GM19395 (cell line): ENCODE results near the gene CDKN1C.

Experiments used
- ATAC-seq: cut with Tn5 transposase; IDR thresholded peaks from one replicate; pipeline ENCODE4 v1.9.1; 2021; ENCODE audit warnings: mild to moderate bottlenecking, moderate library complexity; ENCODE audit not compliant: unreplicated experiment

Gene CDKN1C

DNA sequence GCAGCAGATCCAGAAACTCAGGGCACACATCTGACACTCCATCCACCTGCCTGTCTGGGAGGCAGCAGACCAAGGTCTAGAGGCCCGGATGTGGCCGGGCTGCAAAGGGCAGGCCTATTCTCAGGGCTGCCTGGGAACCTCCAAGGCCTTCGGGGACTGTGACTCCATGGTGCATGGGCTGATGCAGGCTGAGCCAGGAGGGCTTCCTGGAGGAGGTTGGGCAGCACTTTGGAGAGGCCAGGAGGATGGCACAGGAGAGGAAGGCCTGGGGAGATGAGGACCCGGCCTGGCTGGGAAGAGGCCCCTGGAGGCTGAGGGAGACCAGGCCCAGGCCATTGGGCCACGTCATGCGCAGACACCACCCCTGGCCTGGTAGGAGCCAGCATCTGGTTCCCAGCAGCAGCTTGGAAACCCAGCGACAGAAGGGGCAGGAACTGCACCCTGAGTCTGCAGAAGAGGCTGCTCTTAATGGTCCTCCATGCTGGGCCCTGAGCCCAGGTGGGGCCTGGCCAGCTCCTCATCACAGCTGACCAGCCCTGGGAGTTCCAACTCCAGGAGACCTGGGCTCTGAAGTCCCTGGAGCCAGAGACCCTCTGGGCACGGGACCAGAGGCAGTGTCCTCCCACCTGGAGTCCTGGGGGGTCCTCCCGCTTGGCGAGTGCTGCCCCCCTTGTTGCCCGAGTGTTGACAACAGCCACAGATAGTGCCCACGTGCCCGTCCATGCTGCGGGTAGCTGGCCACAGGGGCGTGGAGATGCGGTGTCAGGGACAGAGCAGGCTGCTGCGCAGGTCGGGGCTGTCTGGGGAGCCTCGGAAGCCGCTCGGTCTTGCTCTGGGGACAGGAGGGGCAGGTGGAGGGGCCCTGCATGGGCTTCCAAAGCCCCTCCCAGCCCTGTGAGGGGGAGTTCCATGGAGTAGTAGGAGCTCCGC, 38.1 kb upstream of the CDKN1C start:
- no peak for ATAC-seq

DNA sequence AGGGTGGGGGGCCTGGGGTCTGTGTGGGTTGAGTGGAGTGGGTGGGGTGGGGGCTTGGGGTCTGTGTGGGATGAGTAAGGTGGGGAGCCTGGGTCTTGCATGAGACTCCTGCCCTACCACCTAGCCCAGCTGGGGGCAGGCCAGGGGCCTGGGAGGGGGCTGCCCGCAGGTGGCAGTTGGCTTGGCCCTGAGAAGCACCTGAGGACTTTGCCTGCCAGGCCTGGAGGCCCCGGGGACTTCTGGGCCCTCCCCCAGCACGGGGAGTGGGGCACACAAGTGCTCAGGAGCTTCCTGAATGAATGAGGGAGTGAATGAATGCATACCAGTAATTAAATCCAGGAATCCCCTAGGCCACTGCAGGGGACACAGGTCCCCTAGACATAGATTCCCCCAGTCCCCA, 37.1 kb upstream of the CDKN1C start:
- ATAC-seq, result no peak

DNA sequence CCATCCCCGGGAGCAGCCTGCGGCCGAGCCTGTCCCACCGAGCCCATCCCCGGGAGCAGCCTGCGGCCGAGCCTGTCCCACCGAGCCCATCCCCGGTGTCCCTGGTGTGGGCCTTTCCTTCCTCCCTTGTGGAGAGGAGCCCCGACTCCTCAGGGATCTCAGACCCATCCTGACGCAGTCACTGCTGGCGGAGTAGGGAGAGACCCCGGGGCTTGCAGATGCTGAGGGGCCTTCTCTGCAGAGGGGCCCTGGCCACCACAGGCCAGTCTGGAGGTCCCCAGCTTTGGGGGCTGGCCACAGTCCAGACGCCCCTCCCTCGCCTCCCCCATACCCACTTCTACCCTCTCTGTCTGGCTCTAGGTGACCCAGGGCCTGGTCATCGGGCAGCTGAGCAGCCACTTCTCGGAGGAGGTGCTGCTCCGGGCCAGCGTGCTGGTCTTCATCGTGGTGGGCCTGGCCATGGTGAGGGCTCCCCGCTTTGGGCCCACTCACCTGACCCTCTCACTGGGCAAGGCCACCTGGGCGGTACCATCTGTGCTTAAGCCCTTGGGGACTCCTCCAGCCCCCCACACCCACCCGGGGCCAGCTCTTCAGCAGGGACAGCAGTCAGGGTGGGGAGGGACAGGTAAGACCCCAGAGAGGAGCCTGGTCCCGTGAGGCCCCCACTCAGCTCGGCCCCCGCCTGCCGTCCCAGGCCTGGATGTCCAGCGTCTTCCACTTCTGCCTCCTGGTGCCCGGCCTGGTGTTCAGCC, 36.3 kb upstream of the CDKN1C start:
- no peak for ATAC-seq

DNA sequence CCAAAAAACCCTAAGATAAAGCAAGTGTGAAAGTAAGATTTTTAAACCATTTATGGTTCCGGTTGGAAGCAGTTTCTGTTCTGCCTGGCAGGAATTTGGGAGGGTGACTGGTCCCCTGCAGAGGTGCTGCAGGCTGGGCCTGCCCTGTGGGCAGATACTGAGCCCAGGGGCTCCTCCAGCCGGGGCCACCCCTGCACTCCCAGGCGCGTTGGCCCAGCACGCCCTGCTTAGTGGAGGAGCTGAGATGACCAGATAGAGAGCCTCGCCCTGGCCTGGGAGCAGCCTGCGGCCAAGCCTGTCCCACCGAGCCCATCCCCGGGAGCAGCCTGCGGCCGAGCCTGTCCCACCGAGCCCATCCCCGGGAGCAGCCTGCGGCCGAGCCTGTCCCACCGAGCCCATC, 35.7 kb upstream of the CDKN1C start:
- no peak for ATAC-seq

DNA sequence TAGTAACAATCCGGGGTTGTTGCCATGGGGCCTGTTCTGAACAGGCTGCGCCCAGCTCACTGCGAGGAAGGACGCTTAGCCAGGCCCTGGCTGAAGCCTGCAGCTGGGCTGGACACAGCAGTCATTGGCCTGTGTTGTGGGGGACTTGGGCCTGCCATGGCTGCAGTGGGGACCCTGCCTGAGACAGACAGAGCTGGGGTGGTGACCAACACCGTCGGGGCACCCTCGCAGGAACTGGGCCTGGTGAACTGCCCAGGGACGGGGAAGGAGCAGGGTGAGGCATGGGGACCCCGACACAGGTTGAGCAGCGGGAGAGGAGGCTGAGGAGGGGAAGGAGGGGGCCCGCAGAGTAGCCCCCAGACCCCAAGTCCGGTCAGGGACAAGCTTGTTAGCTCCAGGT, 34.8 kb upstream of the CDKN1C start:
- ATAC-seq, result no peak

DNA sequence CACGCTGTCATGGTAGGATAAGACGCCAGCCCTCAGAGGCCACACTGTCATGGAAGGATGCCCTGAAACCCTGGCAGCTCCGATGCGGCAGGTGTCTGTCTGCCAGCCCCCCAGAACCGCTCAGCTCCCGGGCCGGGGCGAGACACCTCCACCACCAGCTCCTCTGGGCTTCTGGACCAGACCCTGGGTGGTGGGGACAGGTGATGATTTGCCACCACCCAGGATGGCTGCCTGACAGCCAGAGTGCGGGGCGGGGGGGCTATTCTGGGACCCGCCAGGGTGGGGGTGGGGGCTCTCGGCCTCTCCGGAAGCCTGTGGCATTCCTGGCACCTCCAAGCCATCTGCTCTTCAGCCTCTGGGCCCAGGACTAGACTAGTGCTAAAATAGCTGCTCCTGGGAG, 34.3 kb upstream of the CDKN1C start:
- ATAC-seq, result no peak

DNA sequence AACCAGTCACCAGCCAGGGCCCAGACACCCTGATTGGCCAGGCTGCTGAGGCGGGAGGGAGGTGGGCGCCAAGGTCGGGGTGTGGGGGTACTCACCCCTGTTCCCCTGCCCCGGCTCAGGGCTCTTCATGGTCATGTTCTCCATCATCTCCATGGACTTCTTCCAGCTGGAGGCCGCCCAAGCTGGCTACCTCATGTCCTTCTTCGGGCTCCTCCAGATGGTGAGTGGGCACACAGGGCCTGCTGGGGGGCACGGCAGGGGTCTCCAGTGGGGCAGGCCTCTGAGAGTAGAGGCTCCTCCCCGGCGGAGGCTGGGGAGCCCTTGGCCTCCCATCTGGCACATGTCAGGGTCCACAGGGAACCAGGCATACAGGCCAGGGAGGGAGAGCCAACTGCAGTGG, 33.6 kb upstream of the CDKN1C start:
- ATAC-seq, result no peak

DNA sequence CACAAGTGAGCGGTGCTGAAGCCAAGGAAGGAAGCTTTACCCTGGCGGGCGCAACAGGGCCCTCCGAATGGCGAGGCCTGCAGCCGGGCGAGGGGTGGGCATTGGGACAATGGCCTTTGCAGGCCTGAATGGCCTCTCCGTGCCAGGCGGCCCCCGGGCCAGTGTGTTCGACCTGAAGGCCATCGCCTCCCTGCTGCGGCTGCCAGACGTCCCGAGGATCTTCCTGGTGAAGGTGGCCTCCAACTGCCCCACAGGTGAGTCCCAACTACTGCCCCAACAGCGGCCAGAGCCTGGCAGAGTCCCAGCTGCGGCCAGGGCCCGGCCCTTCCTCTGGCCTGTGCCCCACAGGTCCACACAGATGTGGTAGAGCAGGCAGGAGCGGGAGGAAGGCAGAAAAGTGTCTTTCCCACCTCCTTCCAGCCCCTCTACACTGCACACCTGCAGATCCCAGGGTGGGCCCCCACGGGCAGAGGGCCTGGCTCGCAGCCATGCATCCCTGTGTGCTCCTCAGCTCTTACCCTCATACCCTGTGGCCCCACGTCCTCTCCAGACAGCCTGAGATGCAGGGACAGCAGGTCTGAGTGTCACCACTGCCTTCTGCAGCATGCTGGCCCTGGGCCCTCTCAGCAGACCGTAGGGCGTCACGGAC, 32.4 kb upstream of the CDKN1C start:
- no peak for ATAC-seq

DNA sequence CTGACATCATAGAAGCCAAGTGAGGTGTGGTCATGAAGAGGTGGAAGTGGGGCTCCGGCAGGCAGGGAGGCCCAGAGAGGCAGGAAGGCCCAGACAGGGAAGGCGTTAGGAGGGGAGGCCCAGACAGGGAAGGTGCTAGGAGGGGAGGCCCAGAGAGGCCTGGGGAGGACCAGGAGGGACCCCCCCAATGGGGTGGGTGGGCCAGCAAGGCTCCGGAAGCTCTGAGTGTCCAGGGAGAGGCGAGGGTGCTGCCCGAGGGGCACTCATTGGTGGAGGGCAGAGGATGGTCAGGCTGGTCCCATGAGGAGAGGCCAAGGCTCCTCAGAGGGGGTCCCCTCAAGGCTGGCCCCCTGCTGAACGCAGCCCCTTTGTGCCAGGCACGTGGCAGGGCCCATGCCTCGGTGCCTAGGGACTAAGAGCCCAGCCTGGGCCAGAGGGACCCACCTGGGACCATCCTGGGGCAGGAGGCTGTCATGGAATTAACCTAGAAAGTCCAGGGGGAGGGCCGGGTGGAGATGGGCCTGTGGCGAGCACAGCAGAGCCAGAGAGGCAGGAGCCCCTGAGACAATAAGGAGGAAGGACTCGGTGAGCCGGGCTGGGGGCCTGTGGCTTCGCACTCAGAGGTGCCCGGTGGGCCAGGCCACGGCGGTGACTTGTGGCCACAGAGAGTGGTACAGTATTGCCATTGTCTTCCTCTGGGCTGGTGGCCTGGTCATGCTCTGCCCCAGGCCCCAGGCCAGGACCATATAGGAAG, 31.5 kb upstream of the CDKN1C start:
- no peak for ATAC-seq

DNA sequence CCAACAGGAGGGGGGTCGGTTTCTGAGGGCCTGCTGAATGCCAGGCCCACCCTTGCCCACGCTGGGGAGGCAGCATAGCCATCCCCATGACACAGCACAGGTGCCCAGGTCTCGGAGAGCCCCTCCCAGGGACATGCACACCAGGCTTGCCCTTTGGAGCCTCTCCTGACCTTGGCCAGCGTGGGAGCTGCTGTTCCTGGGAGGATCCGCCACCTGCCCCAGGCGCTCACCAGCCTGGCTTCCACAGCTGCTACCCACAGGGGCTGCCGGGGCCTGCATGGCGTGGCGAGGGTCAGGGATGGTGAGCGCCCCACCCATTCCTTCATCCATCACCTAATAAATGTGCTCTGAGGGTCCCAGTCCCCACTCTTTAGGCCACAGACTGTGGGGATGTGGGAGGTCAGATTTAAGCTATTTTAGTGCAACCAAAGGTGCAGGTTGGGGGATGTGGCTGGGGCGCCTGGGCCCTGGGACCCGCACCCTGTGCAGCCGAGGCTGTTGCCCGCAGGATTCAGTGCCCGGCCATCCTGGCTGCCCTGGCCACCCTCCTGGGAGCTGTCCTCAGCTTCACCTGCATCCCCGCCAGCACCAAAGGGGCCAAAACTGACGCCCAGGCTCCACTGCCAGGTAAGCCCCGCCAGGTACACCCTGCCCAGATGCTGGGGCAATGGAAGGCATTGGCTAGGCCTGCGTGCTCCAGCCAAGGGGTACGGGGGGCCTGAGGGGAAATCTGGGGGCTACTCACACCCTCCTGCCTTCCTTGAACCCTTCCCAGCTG, 30.7 kb upstream of the CDKN1C start:
- ATAC-seq, result no peak

DNA sequence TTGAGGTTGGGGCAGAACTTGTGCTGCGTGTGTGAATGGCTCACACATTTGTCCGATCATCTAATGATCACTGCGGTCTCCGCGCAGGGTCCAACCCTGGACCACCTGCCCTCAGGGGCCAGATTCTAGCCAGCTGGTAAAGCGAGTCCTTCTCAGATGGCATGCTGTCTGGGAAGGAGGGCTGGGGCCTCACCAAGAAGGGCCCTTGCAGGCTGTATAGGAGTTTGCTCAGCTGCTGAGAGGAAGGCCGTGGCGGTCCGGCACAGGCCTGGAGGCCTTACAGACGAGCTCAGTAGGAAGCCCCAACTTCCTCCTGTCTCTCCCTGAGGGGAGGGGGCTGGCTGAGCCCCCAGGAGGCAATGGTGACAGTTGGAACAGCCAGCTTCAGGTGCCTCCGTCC, 29.9 kb upstream of the CDKN1C start:
- ATAC-seq, result no peak

DNA sequence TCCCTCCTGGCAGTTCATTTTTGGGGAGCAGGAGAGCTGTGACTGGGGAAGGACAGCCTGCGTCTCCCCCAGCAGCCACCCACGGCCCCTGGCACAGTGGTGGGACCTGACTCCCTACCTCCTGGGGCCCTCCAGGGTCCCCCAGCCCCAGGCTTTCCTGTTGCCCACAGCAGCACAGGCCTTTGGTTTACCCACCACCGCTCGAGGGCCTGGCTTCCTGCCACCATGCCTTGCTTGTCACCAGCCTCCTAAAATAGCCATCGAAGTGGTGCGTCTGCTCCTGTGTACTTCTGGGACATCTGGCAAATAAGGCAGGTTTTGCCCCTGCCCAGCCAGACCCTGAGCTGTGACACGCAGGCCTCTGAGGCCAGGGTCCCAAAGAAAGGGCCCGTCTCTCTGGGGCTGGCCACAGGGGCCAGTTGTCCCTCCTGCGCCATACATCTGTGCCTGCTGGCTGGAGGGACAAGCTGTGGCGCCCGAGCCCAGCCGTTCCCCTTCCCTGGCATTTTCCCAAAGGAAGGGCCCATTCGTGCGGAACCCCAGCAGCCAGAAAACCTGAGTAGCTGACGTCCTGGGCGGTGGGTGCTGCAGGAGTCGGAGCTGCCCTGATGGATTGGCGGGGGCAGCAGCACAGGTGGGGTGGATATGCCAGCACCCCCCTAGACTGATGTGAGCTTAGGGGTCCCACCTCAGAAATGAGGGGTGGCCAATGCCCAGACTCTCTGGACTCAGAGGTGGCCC, 29.1 kb upstream of the CDKN1C start:
- no peak for ATAC-seq

DNA sequence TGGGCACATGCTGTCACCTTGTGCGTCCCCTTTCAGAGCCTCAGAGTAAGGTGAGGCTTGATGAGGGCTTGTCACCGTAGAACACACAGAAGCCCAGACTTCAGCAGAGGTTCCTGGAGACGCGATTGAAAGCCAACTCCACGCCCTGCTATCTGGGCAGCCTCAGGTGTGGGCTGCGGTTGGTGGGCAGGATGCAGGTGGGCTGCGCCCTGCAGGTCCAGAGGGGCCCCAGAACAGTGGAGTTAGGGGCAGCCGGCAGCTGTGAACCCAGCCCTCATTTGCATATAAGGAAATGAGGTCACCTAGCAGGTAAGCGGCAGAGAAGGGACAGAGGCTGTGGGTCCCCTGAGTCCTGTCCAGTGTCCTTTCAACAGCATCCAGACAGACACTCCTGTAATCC, 28.2 kb upstream of the CDKN1C start:
- no peak for ATAC-seq

DNA sequence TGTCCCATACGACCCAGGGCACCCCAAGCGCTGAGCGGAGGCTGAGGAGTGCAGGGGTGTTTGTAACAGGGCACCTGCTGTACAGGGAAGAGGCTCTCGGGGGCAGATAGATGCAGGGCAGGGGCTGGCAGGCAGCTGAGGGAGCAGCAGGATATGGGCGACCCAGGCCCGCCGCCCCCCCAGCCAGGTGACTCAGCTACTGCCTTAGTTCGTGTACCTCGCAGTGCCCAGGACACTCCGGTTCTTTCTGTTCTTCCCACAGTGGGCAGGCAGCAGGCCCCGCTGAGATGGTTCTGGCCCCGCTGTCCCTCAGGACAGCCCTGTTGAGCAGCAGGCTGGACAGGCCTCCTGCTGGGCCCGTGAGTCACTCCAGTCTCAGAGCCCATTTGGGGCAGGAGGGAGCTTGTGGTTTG, 27.4 kb upstream of the CDKN1C start:
- ATAC-seq, result no peak

DNA sequence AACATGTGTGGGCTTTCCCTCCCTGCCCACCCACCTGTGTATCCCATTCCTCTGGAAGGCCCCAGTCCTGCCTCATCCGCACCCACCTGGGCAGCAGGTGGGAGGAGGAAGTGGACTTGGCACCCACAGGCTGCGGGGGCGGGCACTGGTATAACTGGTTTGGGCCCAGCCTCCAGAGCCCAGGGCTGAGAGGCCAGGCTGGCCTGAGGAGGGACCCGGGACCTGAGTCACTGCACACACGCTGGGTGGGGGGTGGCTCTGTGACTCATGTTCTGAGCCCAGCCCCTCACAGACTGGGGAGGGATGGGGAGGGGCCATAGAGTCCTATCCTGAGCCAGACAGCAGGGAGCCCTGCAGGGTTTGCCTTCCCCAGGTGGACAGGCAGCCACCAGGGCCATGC, 26.9 kb upstream of the CDKN1C start:
- no peak for ATAC-seq

DNA sequence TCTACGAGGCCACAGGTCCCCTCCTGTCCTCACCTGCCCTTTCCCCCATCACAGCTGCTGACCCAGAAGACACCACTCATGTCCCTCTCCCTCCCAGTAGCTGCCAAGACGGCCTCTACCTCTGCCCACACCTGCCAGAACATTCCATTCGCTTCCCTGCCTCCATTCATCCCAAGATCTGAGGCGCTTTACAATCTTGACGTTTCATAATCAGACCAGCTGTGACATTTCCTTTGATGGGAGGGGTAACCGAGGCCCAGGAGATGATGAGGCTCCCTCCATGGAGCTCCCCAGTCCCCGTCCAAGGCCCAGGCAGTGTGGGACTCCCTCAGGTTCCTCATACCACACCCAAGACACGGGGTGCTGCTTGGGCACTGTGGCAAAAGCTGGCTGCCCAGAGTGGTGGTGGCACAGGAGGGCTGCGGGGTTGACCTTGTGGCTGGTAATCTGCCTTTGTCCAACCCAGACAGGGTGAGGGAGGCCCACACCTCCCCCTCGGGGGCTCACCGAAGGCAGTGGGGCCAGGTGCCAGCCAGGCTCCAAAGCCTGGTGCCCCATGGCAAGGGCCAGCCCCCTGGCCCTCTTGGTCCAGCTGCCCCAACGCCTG, 26.3 kb upstream of the CDKN1C start:
- ATAC-seq, result no peak

DNA sequence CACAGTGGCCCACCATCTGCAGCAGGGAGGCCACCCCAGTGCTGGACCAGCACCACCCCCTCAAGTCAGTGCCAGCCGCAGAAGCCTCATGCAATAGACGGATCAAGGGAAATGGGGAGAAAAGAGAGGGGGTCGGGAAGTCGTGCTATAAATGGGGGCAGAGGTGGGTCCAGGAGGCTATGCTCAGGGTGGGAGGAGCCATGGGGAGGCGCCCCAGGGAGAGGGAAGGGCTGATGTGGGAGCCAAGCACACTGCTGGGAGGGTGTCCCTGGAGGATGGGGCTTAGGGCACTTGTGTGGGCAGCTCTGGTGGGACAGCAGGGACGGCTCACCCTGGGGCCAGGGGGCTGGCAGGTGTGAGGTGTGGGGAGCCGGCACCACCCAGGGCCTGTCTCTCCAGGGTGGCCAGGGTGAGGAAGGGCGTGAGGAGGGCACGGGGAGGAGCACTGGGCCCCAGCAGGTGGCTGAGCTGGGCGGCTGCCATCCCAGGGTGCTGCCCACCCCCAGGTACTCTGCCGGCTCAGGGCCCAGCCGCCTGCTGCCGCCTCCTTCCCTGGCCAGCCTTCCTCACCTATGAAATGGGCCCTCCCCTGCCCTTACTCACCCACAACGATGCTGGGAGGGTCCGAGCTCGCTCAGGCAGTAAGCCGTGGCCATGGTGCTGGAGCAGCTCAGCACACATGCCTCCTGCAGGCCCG, 25.7 kb upstream of the CDKN1C start:
- ATAC-seq, result no peak

DNA sequence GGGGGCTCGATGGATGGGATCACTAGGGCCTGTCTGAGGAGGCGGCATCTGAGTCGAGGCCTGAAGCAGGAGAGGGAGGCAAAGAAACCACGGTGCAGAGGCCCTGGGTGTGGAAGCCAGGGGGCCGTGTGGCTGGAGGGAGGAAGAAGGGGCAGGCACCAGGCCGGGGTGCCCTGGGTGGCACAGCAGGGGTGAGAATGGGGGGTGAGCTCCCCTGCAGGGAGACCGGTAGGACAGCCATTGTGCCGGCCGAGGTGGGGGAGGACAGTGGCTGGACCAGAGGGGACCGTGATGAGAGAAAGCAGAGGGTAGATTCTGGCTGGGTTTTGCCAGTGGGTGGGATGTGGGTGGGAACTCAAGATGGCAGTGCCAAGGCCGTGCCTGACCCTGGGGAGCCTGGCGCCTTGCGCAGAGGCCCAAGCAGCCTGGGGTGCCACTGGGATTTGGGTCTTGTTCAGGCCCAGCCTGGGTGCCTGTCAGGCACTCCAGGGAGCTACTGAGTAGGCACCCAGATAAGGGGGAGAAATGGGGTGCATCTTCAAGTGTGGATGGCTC, 24.9 kb upstream of the CDKN1C start:
- ATAC-seq, result no peak
